ENCODE results near the gene COL25A1. TPM values are rescaled to one million over a fixed set of nuclear protein-coding genes. Genes with fewer than 3 reads are reported as not detected.
A peak's percentile ranks its signal among the peaks of the same experiment; 100 is the strongest.

Gene COL25A1
- total RNA-seq, 1 experiment from 2014 or later: not detected

GRCh38 chr4:108922191-108922590 is 380.3 kb downstream of the COL25A1 start:
- no TSS peak for BruUV-seq (replicated peaks)
- H3K4me3 Mint-ChIP-seq (ENCODE audit: low read depth, unreplicated experiment): no peak overlapping the region
- TF ChIP-seq CTCF (IDR thresholded peaks at IDR 0.05; ENCODE audit: unreplicated experiment): no peak
- intact Hi-C loops (cut with micrococcal nuclease; ENCODE audit: unreplicated experiment): no loop called here
- H3K27ac Mint-ChIP-seq (ENCODE audit: unreplicated experiment): no peak overlapping the region
- no peaks in the 10 kb centered on the region for H3K27me3 Mint-ChIP-seq (ENCODE audit: unreplicated experiment)
- CTCF ChIA-PET: no interaction called here
- DNase-seq: no peak
- no peaks in the 10 kb centered on the region for H3K9me3 Mint-ChIP-seq (ENCODE audit: low read depth, unreplicated experiment)
- no peaks in the 10 kb centered on the region for H3K4me1 Mint-ChIP-seq (ENCODE audit: low read depth, unreplicated experiment)
- no peaks in the 10 kb centered on the region for H3K36me3 Mint-ChIP-seq (ENCODE audit: insufficient read depth, unreplicated experiment)

- Mint-ChIP-seq H3K36me3 (ENCODE audit: insufficient read depth, unreplicated experiment) (no peaks in the 10 kb centered on the region), H3K27ac (ENCODE audit: unreplicated experiment) (no peak overlapping the region), H3K9me3 (ENCODE audit: low read depth, unreplicated experiment) (no peaks in the 10 kb centered on the region), H3K27me3 (ENCODE audit: unreplicated experiment) (no peaks in the 10 kb centered on the region), H3K4me1 (ENCODE audit: low read depth, unreplicated experiment) (no peaks in the 10 kb centered on the region), H3K4me3 (ENCODE audit: low read depth, unreplicated experiment) (no peak overlapping the region)
- no peak for TF ChIP-seq CTCF (IDR thresholded peaks at IDR 0.05; ENCODE audit: unreplicated experiment)
- intact Hi-C loops (cut with micrococcal nuclease; ENCODE audit: unreplicated experiment): no loop called here
- CTCF ChIA-PET: no interaction called here
- DNase-seq: no peak
- no TSS peak for BruUV-seq (replicated peaks)
Measured at GRCh38 chr4:108920395-108921087, 381.9 kb downstream of the COL25A1 start.

GRCh38 chr4:108919226-108919893 is 383.1 kb downstream of the COL25A1 start:
- Mint-ChIP-seq H3K9me3 (ENCODE audit: low read depth, unreplicated experiment) (no peaks in the 10 kb centered on the region), H3K4me3 (ENCODE audit: low read depth, unreplicated experiment) (no peak overlapping the region), H3K36me3 (ENCODE audit: insufficient read depth, unreplicated experiment) (no peaks in the 10 kb centered on the region), H3K27me3 (ENCODE audit: unreplicated experiment) (no peaks in the 10 kb centered on the region), H3K4me1 (ENCODE audit: low read depth, unreplicated experiment) (no peaks in the 10 kb centered on the region), H3K27ac (ENCODE audit: unreplicated experiment) (no peak overlapping the region)
- no peak for TF ChIP-seq CTCF (IDR thresholded peaks at IDR 0.05; ENCODE audit: unreplicated experiment)
- intact Hi-C loops (cut with micrococcal nuclease; ENCODE audit: unreplicated experiment): no loop called here
- BruUV-seq (replicated peaks): no TSS peak
- CTCF ChIA-PET: no interaction called here
- DNase-seq: no peak

- H3K9me3 Mint-ChIP-seq (ENCODE audit: low read depth, unreplicated experiment): no peaks in the 10 kb centered on the region
- H3K4me3 Mint-ChIP-seq (ENCODE audit: low read depth, unreplicated experiment): no peak overlapping the region
Measured at GRCh38 chr4:108917255-108917654, 385.2 kb downstream of the COL25A1 start.

More at GRCh38 chr4:108917255-108917654, 385.2 kb downstream of the COL25A1 start:
- CTCF ChIA-PET: no interaction called here
- Mint-ChIP-seq H3K27me3 (ENCODE audit: unreplicated experiment) (no peaks in the 10 kb centered on the region), H3K27ac (ENCODE audit: unreplicated experiment) (no peak overlapping the region), H3K36me3 (ENCODE audit: insufficient read depth, unreplicated experiment) (no peaks in the 10 kb centered on the region), H3K4me1 (ENCODE audit: low read depth, unreplicated experiment) (no peaks in the 10 kb centered on the region)
- intact Hi-C loops (cut with micrococcal nuclease; ENCODE audit: unreplicated experiment): no loop called here
- DNase-seq: peak; percentile 1
- TF ChIP-seq CTCF (IDR thresholded peaks at IDR 0.05; ENCODE audit: unreplicated experiment): no peak
- no TSS peak for BruUV-seq (replicated peaks)
